T-helper 17 cell (primary cell): ENCODE results near the gene MSRB1. TPM values are rescaled to one million over a fixed set of nuclear protein-coding genes. Genes with fewer than 3 reads are reported as not detected.
A peak's percentile ranks its signal among the peaks of the same experiment; 100 is the strongest.
"Not testable (repeated sequence)": the region's sequence is repeated elsewhere in the genome, so short reads cannot be mapped to it uniquely, and the experiment has no call there.

ENCODE experiments used
- ATAC-seq: fragments of 150-1000 bp; cut with Tn5 transposase; 2 replicates; pipeline ENCODE4 v1.10.0; 2021; ENCODE audit warnings: mild to moderate bottlenecking, moderate library complexity
- DNase-seq, 3 donors: peaks; one replicate each; pipeline versions ENCODE4 v3.0.0 to v3.0.0-alpha.2; 2020 to 2021
- H3K9me3 ChIP-seq: one replicate; pipeline ENCODE4 v1.7.0; 2013; ENCODE audit warnings: low read length, mild to moderate bottlenecking; ENCODE audit not compliant: control insufficient read depth, poor library complexity, severe bottlenecking
- H3K27ac Mint-ChIP-seq: one replicate; pipeline ENCODE4 v1.8.0; 2022; ENCODE audit warnings: mild to moderate bottlenecking, moderate library complexity, mixed read lengths
- H3K27me3 Mint-ChIP-seq: one replicate; pipeline ENCODE4 v1.8.0; 2022; ENCODE audit warnings: mixed read lengths
- H3K36me3 Mint-ChIP-seq: one replicate; pipeline ENCODE4 v1.8.0; 2022; ENCODE audit warnings: low read depth, mixed read lengths
- H3K4me1 Mint-ChIP-seq: one replicate; pipeline ENCODE4 v1.8.0; 2022; ENCODE audit warnings: mild to moderate bottlenecking, mixed read lengths
- H3K4me3 Mint-ChIP-seq: one replicate; pipeline ENCODE4 v1.8.0; 2022; ENCODE audit warnings: mild to moderate bottlenecking, moderate library complexity, mixed read lengths
- total RNA-seq, 4 donors: library from RNA in 2 of 4; stranded (reverse) in 2 of 4; gene quantifications; one replicate each; pipeline ENCODE4 v1.2.3 and lab custom pipeline; 2022 to 2026

Gene MSRB1
- total RNA-seq, 2 donors from 2014 or later: 3.8 to 4.9 TPM

- H3K27me3 Mint-ChIP-seq: no peaks in the 10 kb centered on the region
- no peak for ATAC-seq
- H3K4me3 Mint-ChIP-seq: no peak overlapping the region
- no peaks in the 10 kb centered on the region for H3K9me3 ChIP-seq
- H3K4me1 Mint-ChIP-seq: peaks cover 2% of the 10 kb centered on the region
- DNase-seq: no peak
- H3K27ac Mint-ChIP-seq: peak overlapping the region; percentile 47
- no peaks in the 10 kb centered on the region for H3K36me3 Mint-ChIP-seq
Measured at GRCh38 chr16:1932050-1933028, 10.7 kb downstream of the MSRB1 start.

GRCh38 chr16:1930338-1930720, 12.7 kb downstream of the MSRB1 start:
- Mint-ChIP-seq H3K4me1 (peaks cover 2% of the 10 kb centered on the region), H3K27me3 (no peaks in the 10 kb centered on the region), H3K4me3 (peak overlapping the region; percentile 28), H3K36me3 (no peaks in the 10 kb centered on the region), H3K27ac (no peak overlapping the region)
- DNase-seq (no peak), ATAC-seq (no peak)
- no peaks in the 10 kb centered on the region for H3K9me3 ChIP-seq

GRCh38 chr16:1929578-1930337, 13.2 kb downstream of the MSRB1 start:
- Mint-ChIP-seq H3K27ac (no peak overlapping the region), H3K36me3 (no peaks in the 10 kb centered on the region)
- DNase-seq: peak; percentile 87 to 97 (median 94)

GRCh38 chr16:1929105-1929504, 13.9 kb downstream of the MSRB1 start:
- no peaks in the 10 kb centered on the region for H3K9me3 ChIP-seq
- Mint-ChIP-seq H3K27me3 (peaks cover 9% of the 10 kb centered on the region), H3K4me3 (peak overlapping the region; percentile 73), H3K4me1 (peaks cover 6% of the 10 kb centered on the region), H3K27ac (no peak overlapping the region), H3K36me3 (no peaks in the 10 kb centered on the region)
- DNase-seq (no peak), ATAC-seq (peak; percentile 11)

More at GRCh38 chr16:1929578-1930337, 13.2 kb downstream of the MSRB1 start:
- peak; percentile 99 for ATAC-seq
- Mint-ChIP-seq H3K4me3 (peak overlapping the region; percentile 49), H3K4me1 (peaks cover 2% of the 10 kb centered on the region), H3K27me3 (peaks cover 2% of the 10 kb centered on the region)
- H3K9me3 ChIP-seq: no peaks in the 10 kb centered on the region

GRCh38 chr16:1926271-1926670, 16.7 kb downstream of the MSRB1 start:
- no peak for ATAC-seq
- DNase-seq: no peak
- H3K36me3 Mint-ChIP-seq: peaks cover under 1% of the 10 kb centered on the region
- H3K4me3 Mint-ChIP-seq: no peak overlapping the region
- peaks cover 7% of the 10 kb centered on the region for H3K4me1 Mint-ChIP-seq
- no peaks in the 10 kb centered on the region for H3K9me3 ChIP-seq
- H3K27ac Mint-ChIP-seq: no peak overlapping the region
- H3K27me3 Mint-ChIP-seq: peaks cover 36% of the 10 kb centered on the region

GRCh38 chr16:1924095-1924494, 18.9 kb downstream of the MSRB1 start:
- Mint-ChIP-seq H3K36me3 (peaks cover 7% of the 10 kb centered on the region), H3K4me3 (no peak overlapping the region), H3K4me1 (peaks cover 7% of the 10 kb centered on the region), H3K27ac (no peak overlapping the region), H3K27me3 (peaks cover 48% of the 10 kb centered on the region)
- DNase-seq (no peak), ATAC-seq (no peak)
- H3K9me3 ChIP-seq: no peaks in the 10 kb centered on the region

- Mint-ChIP-seq H3K4me1 (peaks cover 6% of the 10 kb centered on the region), H3K36me3 (peaks cover 7% of the 10 kb centered on the region), H3K27ac (no peak overlapping the region), H3K4me3 (no peak overlapping the region), H3K27me3 (peaks cover 48% of the 10 kb centered on the region)
- no peaks in the 10 kb centered on the region for H3K9me3 ChIP-seq
- no peak for ATAC-seq
- no peak for DNase-seq
Measured at GRCh38 chr16:1923299-1924034, 19.5 kb downstream of the MSRB1 start.

- Mint-ChIP-seq H3K36me3 (peaks cover 7% of the 10 kb centered on the region), H3K4me3 (no peak overlapping the region), H3K27ac (no peak overlapping the region), H3K4me1 (peaks cover 6% of the 10 kb centered on the region), H3K27me3 (peaks cover 48% of the 10 kb centered on the region)
- no peak for DNase-seq
- no peak for ATAC-seq
- H3K9me3 ChIP-seq: no peaks in the 10 kb centered on the region
Measured at GRCh38 chr16:1922357-1922756, 20.6 kb downstream of the MSRB1 start.

GRCh38 chr16:1920727-1921171, 22.2 kb downstream of the MSRB1 start:
- peaks cover 63% of the 10 kb centered on the region for H3K27me3 Mint-ChIP-seq
- H3K36me3 Mint-ChIP-seq: peaks cover 7% of the 10 kb centered on the region
- no peak for DNase-seq
- no peak overlapping the region for H3K4me3 Mint-ChIP-seq
- H3K9me3 ChIP-seq: no peaks in the 10 kb centered on the region
- ATAC-seq: no peak
- H3K4me1 Mint-ChIP-seq: peaks cover 8% of the 10 kb centered on the region
- H3K27ac Mint-ChIP-seq: no peak overlapping the region

GRCh38 chr16:1920122-1920521, 22.9 kb downstream of the MSRB1 start:
- not testable (repeated sequence) for DNase-seq, H3K4me3 Mint-ChIP-seq, H3K27ac Mint-ChIP-seq, ATAC-seq, H3K4me1 Mint-ChIP-seq, H3K36me3 Mint-ChIP-seq, H3K9me3 ChIP-seq
- H3K27me3 Mint-ChIP-seq: peaks cover 70% of the 10 kb centered on the region

GRCh38 chr16:1919327-1919998, 23.5 kb downstream of the MSRB1 start:
- H3K36me3 Mint-ChIP-seq: peaks cover 7% of the 10 kb centered on the region
- H3K4me3 Mint-ChIP-seq: no peak overlapping the region
- peaks cover 8% of the 10 kb centered on the region for H3K4me1 Mint-ChIP-seq
- no peaks in the 10 kb centered on the region for H3K9me3 ChIP-seq
- no peak for ATAC-seq
- no peak overlapping the region for H3K27ac Mint-ChIP-seq
- DNase-seq: no peak
- H3K27me3 Mint-ChIP-seq: peaks cover 68% of the 10 kb centered on the region
